Keratinocyte (primary cell): ENCODE results near the gene POPDC3. TPM values are rescaled to one million over a fixed set of nuclear protein-coding genes. Genes with fewer than 3 reads are reported as not detected.

Experiments
- DNase-seq: peaks from one replicate; pipeline ENCODE4 v3.0.0-alpha.2; 2011; ENCODE audit warnings: low read depth, missing footprints, low spot score
- FAIRE-seq: peaks from 2 replicates; lab custom pipeline; 2011; peaks lifted over from hg19 to GRCh38; lab: Jason Lieb, UNC
- H2AFZ ChIP-seq: 2 replicates; pipeline ENCODE4 v1.6.0; 2012; ENCODE audit warnings: low read length, control low read depth, inconsistent platforms; ENCODE audit not compliant: control insufficient read depth
- H3K27ac ChIP-seq: 2 replicates; pipeline ENCODE4 v1.5.1; 2011; ENCODE audit warnings: low read length; ENCODE audit not compliant: control insufficient read depth, insufficient read depth
- H3K27me3 ChIP-seq: 3 replicates; pipeline ENCODE4 v1.6.0; 2011; ENCODE audit warnings: low read length; ENCODE audit not compliant: control insufficient read depth, insufficient read depth; ENCODE audit errors: extremely low read depth
- H3K36me3 ChIP-seq, 2 experiments: 2 replicates in 1 of 2; 3 replicates in 1 of 2; pipeline ENCODE4 v1.5.1; 2011; ENCODE audit warnings: low read length in 2 of 2, mild to moderate bottlenecking in 1 of 2; ENCODE audit not compliant: control insufficient read depth in 2 of 2, insufficient read depth in 2 of 2; ENCODE audit errors: extremely low read depth in 1 of 2
- H3K4me1 ChIP-seq: 3 replicates; pipeline ENCODE4 v1.5.1; 2011; ENCODE audit warnings: low read length; ENCODE audit not compliant: control insufficient read depth, insufficient read depth; ENCODE audit errors: extremely low read depth
- H3K4me2 ChIP-seq: 3 replicates; pipeline ENCODE4 v1.6.0; 2011; ENCODE audit warnings: low read depth, low read length; ENCODE audit not compliant: control insufficient read depth, insufficient read depth; ENCODE audit errors: extremely low read depth
- H3K4me3 ChIP-seq, 3 experiments: fragments of 200-600 bp in 1 of 3; sonication (generic) in 1 of 3; 2 replicates in 2 of 3; 3 replicates in 1 of 3; pipeline ENCODE4 v1.5.1; 2011 to 2016; ENCODE audit warnings: low read length in 3 of 3, mild to moderate bottlenecking in 3 of 3, control low read depth in 2 of 3, inconsistent platforms in 1 of 3, low read depth in 1 of 3, mixed read lengths in 1 of 3, mixed run types in 1 of 3, moderate library complexity in 1 of 3; ENCODE audit not compliant: control insufficient read depth in 2 of 3, insufficient read depth in 2 of 3; ENCODE audit errors: extremely low read depth in 1 of 3
- H3K79me2 ChIP-seq: 2 replicates; pipeline ENCODE4 v1.6.0; 2012; ENCODE audit warnings: low read length; ENCODE audit not compliant: control insufficient read depth, insufficient read depth
- H3K9ac ChIP-seq: 3 replicates; pipeline ENCODE4 v1.6.0; 2011; ENCODE audit warnings: low read length; ENCODE audit not compliant: control insufficient read depth, insufficient read depth; ENCODE audit errors: extremely low read depth
- H3K9me1 ChIP-seq: 3 replicates; pipeline ENCODE4 v1.6.0; 2011; ENCODE audit warnings: low read length; ENCODE audit not compliant: control insufficient read depth, insufficient read depth; ENCODE audit errors: extremely low read depth
- H3K9me3 ChIP-seq: 2 replicates; pipeline ENCODE4 v1.5.1; 2012; ENCODE audit warnings: low read depth, low read length; ENCODE audit not compliant: control insufficient read depth
- H4K20me1 ChIP-seq: 3 replicates; pipeline ENCODE4 v1.6.0; 2011; ENCODE audit warnings: low read length; ENCODE audit not compliant: control insufficient read depth, insufficient read depth; ENCODE audit errors: extremely low read depth
- EZH2 ChIP-seq: IDR thresholded peaks from one replicate; pipeline ENCODE4 v1.6.1; 2012; ENCODE audit warnings: inconsistent platforms, mild to moderate bottlenecking, low read length, moderate library complexity
- dilution Hi-C: fragments of 300-500 bp; cut with MboI; formaldehyde crosslinking; loops from one replicate; pipeline ENCODE4 v1.7.0; 2020; ENCODE audit warnings: low sequenced_read_pairs; ENCODE audit not compliant: extremely low pct_ligation_motif_present
- polyA plus RNA-seq, 5 experiments: library from polyadenylated mRNA; depleted of rRNA in 3 of 5; stranded (reverse) in 3 of 5; stranded (forward) in 1 of 5; unstranded in 1 of 5; fragments of >200 nt; gene quantifications; 1 replicate in 1 of 5; 2 replicates in 3 of 5; 3 replicates in 1 of 5; pipeline versions ENCODE4 v1.2.1 to v1.2.3, GENCODE V29; 2011 to 2012; ENCODE audit warnings: missing spikeins in 2 of 5, low read depth in 1 of 5, low replicate concordance in 1 of 5
- TF ChIP-seq, protein P1 (sequence below), 3 experiments: IDR thresholded peaks in 1 of 3; conservative IDR thresholded peaks in 1 of 3; optimal IDR thresholded peaks in 1 of 3; 2 replicates in 2 of 3; 3 replicates in 1 of 3; pipeline versions ENCODE3 to v1.5.1; 2011; ENCODE audit warnings: low read length in 3 of 3, mild to moderate bottlenecking in 3 of 3, moderate library complexity in 2 of 3, control low read depth in 1 of 3, inconsistent platforms in 1 of 3; ENCODE audit not compliant: insufficient read depth in 2 of 3; ENCODE audit errors: extremely low read depth in 1 of 3

Gene POPDC3
- polyA plus RNA-seq, 1 donor (not counting 4 experiments of a cell fraction or from before 2014, with no cell fraction given) = 17.2 TPM

DNA sequence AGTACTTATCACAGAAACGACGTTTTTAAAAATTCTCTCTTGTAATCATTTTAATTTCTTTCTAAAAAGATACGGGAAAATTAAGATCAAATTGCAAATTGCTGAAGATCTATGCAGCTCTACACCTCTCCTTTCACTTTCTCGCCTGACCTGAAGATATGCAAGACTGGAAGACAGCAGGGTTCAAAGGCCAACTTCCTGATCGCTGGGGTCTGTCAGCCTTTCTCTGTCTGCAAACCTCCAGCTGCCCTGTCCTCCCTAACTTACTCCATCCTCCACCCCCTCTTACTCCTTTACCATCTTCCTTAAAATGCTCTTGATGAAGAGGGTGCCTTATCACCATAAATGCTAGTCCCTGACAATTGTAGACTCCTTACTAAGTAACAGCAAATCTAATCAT, 63.7 kb downstream of the POPDC3 start:
- H3K27ac ChIP-seq = no peak overlapping the region
- H3K27me3 ChIP-seq = no peaks in the 10 kb centered on the region
- no peak overlapping the region for H2AFZ ChIP-seq
- no peaks in the 10 kb centered on the region for H3K9me3 ChIP-seq
- no peaks in the 10 kb centered on the region for H3K36me3 ChIP-seq
- no peak overlapping the region for H3K4me3 ChIP-seq
- DNase-seq (no peak), FAIRE-seq (no peak)
- no peaks in the 10 kb centered on the region for H3K9me1 ChIP-seq
- TF ChIP-seq, protein P1, sequence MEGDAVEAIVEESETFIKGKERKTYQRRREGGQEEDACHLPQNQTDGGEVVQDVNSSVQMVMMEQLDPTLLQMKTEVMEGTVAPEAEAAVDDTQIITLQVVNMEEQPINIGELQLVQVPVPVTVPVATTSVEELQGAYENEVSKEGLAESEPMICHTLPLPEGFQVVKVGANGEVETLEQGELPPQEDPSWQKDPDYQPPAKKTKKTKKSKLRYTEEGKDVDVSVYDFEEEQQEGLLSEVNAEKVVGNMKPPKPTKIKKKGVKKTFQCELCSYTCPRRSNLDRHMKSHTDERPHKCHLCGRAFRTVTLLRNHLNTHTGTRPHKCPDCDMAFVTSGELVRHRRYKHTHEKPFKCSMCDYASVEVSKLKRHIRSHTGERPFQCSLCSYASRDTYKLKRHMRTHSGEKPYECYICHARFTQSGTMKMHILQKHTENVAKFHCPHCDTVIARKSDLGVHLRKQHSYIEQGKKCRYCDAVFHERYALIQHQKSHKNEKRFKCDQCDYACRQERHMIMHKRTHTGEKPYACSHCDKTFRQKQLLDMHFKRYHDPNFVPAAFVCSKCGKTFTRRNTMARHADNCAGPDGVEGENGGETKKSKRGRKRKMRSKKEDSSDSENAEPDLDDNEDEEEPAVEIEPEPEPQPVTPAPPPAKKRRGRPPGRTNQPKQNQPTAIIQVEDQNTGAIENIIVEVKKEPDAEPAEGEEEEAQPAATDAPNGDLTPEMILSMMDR (optimal IDR thresholded peaks at IDR 0.05 in 1 of 3, IDR thresholded peaks at IDR 0.05 in 1 of 3, conservative IDR thresholded peaks at IDR 0.05 in 1 of 3; ENCODE audit: extremely low read depth in 1 of 3, insufficient read depth in 2 of 3, low read length in 3 of 3) = no peak
- TF ChIP-seq EZH2 = no peak
- H3K9ac ChIP-seq = no peak overlapping the region
- H3K79me2 ChIP-seq = no peaks in the 10 kb centered on the region
- no peaks in the 10 kb centered on the region for H3K4me1 ChIP-seq
- H4K20me1 ChIP-seq = no peaks in the 10 kb centered on the region
- dilution Hi-C loops = no loop called here
- H3K4me2 ChIP-seq = no peak overlapping the region

DNA sequence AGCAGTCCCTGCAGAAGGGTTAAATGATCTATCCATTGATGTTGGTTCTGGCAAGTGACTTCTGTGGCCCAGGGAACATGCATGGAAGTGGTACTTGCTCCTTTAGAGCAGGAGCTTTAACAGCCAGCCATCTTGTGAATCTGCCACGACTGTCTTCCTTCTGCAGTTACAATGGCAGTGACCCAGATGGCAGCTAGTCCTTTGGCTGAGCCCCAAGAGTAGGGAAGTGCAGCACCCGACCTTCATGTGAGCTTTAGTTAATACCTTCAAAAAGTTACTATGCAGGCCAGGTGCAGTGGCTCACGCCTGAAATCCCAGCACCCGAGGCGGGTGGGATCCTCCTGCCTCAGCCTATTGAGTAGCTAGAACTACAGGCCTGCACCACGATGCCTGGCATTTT, 66.4 kb downstream of the POPDC3 start:
- Histone ChIP-seq H4K20me1 (no peaks in the 10 kb centered on the region), H3K9me1 (no peaks in the 10 kb centered on the region), H3K4me1 (no peaks in the 10 kb centered on the region), H3K9ac (no peak overlapping the region), H3K36me3 (no peaks in the 10 kb centered on the region), H3K27ac (no peak overlapping the region), H3K9me3 (no peaks in the 10 kb centered on the region), H2AFZ (no peak overlapping the region), H3K79me2 (no peaks in the 10 kb centered on the region), H3K4me3 (no peak overlapping the region), H3K4me2 (no peak overlapping the region), H3K27me3 (no peaks in the 10 kb centered on the region)
- DNase-seq = no peak
- TF ChIP-seq, protein P1 (optimal IDR thresholded peaks at IDR 0.05 in 1 of 3, IDR thresholded peaks at IDR 0.05 in 1 of 3, conservative IDR thresholded peaks at IDR 0.05 in 1 of 3; ENCODE audit: extremely low read depth in 1 of 3, insufficient read depth in 2 of 3, low read length in 3 of 3) = no peak
- TF ChIP-seq EZH2 = no peak
- dilution Hi-C loops = no loop called here
- FAIRE-seq = no peak
